GM12875 (cell line): Measurements from ENCODE around the gene MAGI1.

Experiments used
- H3K4me3 ChIP-seq: one replicate; pipeline ENCODE4 v1.5.1; 2011; ENCODE audit warnings: low read depth, low read length, control low read depth
- CTCF ChIP-seq: IDR thresholded peaks from 2 replicates; pipeline ENCODE4 v1.5.1; 2011; ENCODE audit warnings: low read depth, mild to moderate bottlenecking, control low read depth, inconsistent platforms, low read length, moderate library complexity, borderline replicate concordance; ENCODE audit not compliant: insufficient read depth

Gene MAGI1

GRCh38 chr3:65502526-65502925 is 536.2 kb downstream of the MAGI1 start:
- H3K4me3 ChIP-seq = no peak overlapping the region
- TF ChIP-seq CTCF = no peak

- no peak for TF ChIP-seq CTCF
- H3K4me3 ChIP-seq = no peak overlapping the region
These were observed 538.1 kb downstream of the MAGI1 start for GRCh38 chr3:65500398-65501306.

GRCh38 chr3:65497846-65498245 is 540.9 kb downstream of the MAGI1 start:
- no peak for TF ChIP-seq CTCF
- H3K4me3 ChIP-seq = no peak overlapping the region

GRCh38 chr3:65497236-65497635 is 541.5 kb downstream of the MAGI1 start:
- no peak overlapping the region for H3K4me3 ChIP-seq
- TF ChIP-seq CTCF = no peak

GRCh38 chr3:65493938-65494337 is 544.8 kb downstream of the MAGI1 start:
- no peak for TF ChIP-seq CTCF
- no peak overlapping the region for H3K4me3 ChIP-seq

GRCh38 chr3:65493371-65493882 is 545.3 kb downstream of the MAGI1 start:
- TF ChIP-seq CTCF = no peak
- no peak overlapping the region for H3K4me3 ChIP-seq

- no peak for TF ChIP-seq CTCF
- H3K4me3 ChIP-seq = no peak overlapping the region
These were observed 546.5 kb downstream of the MAGI1 start for GRCh38 chr3:65492249-65492648.
